Tibial artery (tissue), 4 donors: ENCODE results near the gene PLXNA1.
A peak's percentile ranks its signal among the peaks of the same experiment; 100 is the strongest.

Source experiments
- DNase-seq, 2 donors: peaks; one replicate each; pipeline ENCODE4 v3.0.0-alpha.2; 2019
- H3K27ac ChIP-seq, 2 donors: fragments of 200-600 bp; sonication (generic) in 1 of 2; 1 replicate in 1 of 2; 2 replicates in 1 of 2; pipeline ENCODE4 v1.5.1; 2018 to 2019; ENCODE audit warnings: mild to moderate bottlenecking in 1 of 2
- H3K27me3 ChIP-seq, 2 donors: fragments of 200-600 bp; sonication (generic) in 1 of 2; one replicate each; pipeline versions ENCODE4 v1.5.1 to v1.6.0; 2016 to 2019
- H3K36me3 ChIP-seq, 3 donors: fragments of 200-600 bp; sonication (generic) in 2 of 3; one replicate each; pipeline ENCODE4 v1.5.1; 2016 to 2019; ENCODE audit warnings: mild to moderate bottlenecking in 2 of 3
- H3K4me1 ChIP-seq, 4 donors: fragments of 200-600 bp; sonication (generic) in 2 of 4; 1 replicate in 3 of 4; 2 replicates in 1 of 4; pipeline ENCODE4 v1.5.1; 2016 to 2019
- H3K4me3 ChIP-seq, 2 donors: fragments of 200-600 bp; sonication (generic) in 1 of 2; 1 replicate in 1 of 2; 2 replicates in 1 of 2; pipeline ENCODE4 v1.5.1; 2018 to 2019; ENCODE audit warnings: mild to moderate bottlenecking in 2 of 2
- H3K9me3 ChIP-seq, 3 donors: fragments of 200-600 bp; sonication (generic) in 1 of 3; one replicate each; pipeline ENCODE4 v1.5.1; 2016 to 2019
- CTCF ChIP-seq, 2 experiments: fragments of 200-600 bp in 1 of 2; fragments of 450-650 bp in 1 of 2; IDR thresholded peaks; one replicate each; pipeline ENCODE4 v1.5.1; 2017 to 2019; ENCODE audit warnings: antibody characterized with exemption in 2 of 2, mild to moderate bottlenecking in 1 of 2, moderate library complexity in 1 of 2
- intact Hi-C: fragments of 100-400 bp; cut with DNase I; formaldehyde crosslinking; loops from one replicate; pipeline ENCODE4 v1.15.0; 2023; ENCODE audit warnings: low total_unique reads

PLXNA1 gene

DNA sequence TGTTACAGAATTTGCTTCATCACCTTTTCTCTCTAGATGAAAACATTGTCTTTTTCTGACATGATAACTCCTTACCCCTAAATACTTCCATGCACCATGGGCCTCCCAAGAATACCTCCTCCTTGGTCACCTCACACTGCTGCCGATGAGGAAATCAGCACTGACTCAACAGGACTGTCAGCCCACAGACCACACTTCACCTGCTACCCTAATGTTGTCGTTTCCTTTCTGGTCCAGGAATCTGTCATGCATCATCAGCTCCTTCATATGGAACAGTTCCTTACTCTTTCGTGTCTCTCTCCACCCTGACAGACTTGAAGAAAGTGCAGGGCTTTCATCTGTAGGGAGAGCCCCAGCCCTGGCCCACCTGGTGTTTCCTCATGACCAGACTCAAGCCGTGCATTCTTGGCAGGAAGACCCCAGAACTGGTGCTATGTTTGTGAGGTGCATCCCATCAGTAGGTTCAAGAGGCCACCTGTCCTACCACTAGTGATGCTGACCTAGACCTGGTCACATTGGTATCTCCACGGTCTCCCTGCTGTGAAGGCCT is 41.1 kb upstream of the PLXNA1 start:
- peak in 1 of 2 donors; percentile 15 for DNase-seq
- Histone ChIP-seq H3K9me3 (no peaks in the 10 kb centered on the region), H3K4me1 (peaks cover 0 to 4% (median 2%) of the 10 kb centered on the region in 4 donors), H3K27me3 (no peaks in the 10 kb centered on the region), H3K27ac (no peak overlapping the region), H3K36me3 (no peaks in the 10 kb centered on the region), H3K4me3 (no peak overlapping the region)
- intact Hi-C loops, result no loop called here
- no peak for TF ChIP-seq CTCF (IDR thresholded peaks at IDR 0.05)

- intact Hi-C loops, result no loop called here
- Histone ChIP-seq H3K27ac (no peak overlapping the region), H3K4me3 (no peak overlapping the region), H3K4me1 (no peaks in the 10 kb centered on the region), H3K27me3 (no peaks in the 10 kb centered on the region), H3K9me3 (no peaks in the 10 kb centered on the region), H3K36me3 (peaks cover 0 to 5% (median 0%) of the 10 kb centered on the region in 3 donors)
- TF ChIP-seq CTCF (IDR thresholded peaks at IDR 0.05), result no peak
- peak; percentile 19 to 53 for DNase-seq
Measured at GRCh38 chr3:126944089-126944965, 38.6 kb upstream of the PLXNA1 start.

- Histone ChIP-seq H3K4me3 (no peak overlapping the region), H3K9me3 (no peaks in the 10 kb centered on the region), H3K36me3 (peaks cover 0 to 9% (median 0%) of the 10 kb centered on the region in 3 donors), H3K27ac (no peak overlapping the region), H3K27me3 (no peaks in the 10 kb centered on the region), H3K4me1 (no peaks in the 10 kb centered on the region)
- DNase-seq, result no peak
- intact Hi-C loops, result no loop called here
- TF ChIP-seq CTCF (IDR thresholded peaks at IDR 0.05), result no peak
Measured at GRCh38 chr3:126945171-126945721, 37.7 kb upstream of the PLXNA1 start.

DNA sequence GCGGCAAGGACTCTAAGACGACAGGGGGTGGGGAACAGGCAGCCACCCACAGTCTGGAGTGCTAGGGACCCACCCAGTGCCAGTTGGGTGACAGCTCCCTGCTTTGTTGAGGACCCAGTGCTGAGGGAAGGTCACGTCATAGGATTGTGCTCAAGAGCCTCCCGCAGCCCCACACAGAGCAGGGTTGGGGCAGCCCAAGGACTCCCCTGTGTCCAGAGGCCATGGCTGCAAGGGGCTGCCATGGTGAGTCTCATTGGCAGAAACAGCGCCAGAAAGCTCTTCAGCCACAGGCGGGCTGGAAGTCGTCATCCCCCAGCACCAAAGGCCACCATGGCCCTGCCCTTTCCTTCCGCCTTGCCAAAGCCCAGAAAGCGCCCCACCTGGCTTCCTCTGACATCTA is 37.0 kb upstream of the PLXNA1 start:
- Histone ChIP-seq H3K4me1 (no peaks in the 10 kb centered on the region), H3K27me3 (no peaks in the 10 kb centered on the region), H3K36me3 (peaks cover 0 to 9% (median 0%) of the 10 kb centered on the region in 3 donors), H3K9me3 (no peaks in the 10 kb centered on the region), H3K27ac (no peak overlapping the region), H3K4me3 (no peak overlapping the region)
- DNase-seq, result no peak
- TF ChIP-seq CTCF (IDR thresholded peaks at IDR 0.05), result no peak
- intact Hi-C loops, result no loop called here

- intact Hi-C loops, result no loop called here
Measured at GRCh38 chr3:126946405-126946804, 36.5 kb upstream of the PLXNA1 start.

More at GRCh38 chr3:126946405-126946804, 36.5 kb upstream of the PLXNA1 start:
- Histone ChIP-seq H3K4me3 (no peak overlapping the region), H3K36me3 (peaks cover 0 to 9% (median 0%) of the 10 kb centered on the region in 3 donors), H3K4me1 (no peaks in the 10 kb centered on the region), H3K9me3 (no peaks in the 10 kb centered on the region), H3K27ac (no peak overlapping the region), H3K27me3 (no peaks in the 10 kb centered on the region)
- DNase-seq, result no peak
- no peak for TF ChIP-seq CTCF (IDR thresholded peaks at IDR 0.05)
